ENCODE results near the gene BLOC1S4. TPM values are rescaled to one million over a fixed set of nuclear protein-coding genes. Genes with fewer than 3 reads are reported as not detected.
A peak's percentile ranks its signal among the peaks of the same experiment; 100 is the strongest.
"Not testable (repeated sequence)": the region's sequence is repeated elsewhere in the genome, so short reads cannot be mapped to it uniquely, and the experiment has no call there.

BLOC1S4 gene
- total RNA-seq, 1 donor from 2014 or later = 20.9 TPM

DNA sequence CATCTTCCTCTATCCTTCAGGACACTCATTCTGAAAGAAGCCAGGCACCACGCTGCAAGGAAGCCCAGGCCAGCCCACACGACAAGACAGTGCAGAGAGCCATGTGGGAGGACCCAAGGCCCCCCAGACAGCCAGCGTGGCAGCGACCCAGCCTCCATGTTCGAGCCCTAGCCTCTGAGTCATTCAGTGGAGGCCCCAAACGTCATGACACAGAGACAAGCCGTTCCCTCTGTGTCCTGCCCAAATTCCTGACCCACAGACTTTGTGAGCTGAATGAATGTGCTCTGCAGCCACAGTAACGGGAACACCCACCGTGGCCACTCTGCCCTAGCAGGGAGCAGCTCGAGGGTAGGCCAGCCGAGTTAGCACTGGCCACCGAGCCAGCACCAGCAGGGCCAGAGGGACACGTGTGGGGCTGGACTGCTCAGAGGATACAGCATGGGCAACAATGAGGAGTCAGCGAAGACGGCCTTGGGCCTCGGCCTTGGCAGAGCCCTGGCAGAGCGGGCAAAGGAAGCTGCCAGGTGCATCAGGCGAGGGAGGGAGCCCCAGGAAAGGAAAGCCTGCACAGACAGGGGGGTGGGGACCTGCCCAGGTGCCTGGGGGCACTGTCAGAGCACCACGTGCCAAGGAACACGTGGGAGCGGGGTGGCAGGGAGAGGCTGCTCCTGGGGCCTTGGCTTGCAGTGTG lies 8.6 kb downstream of the BLOC1S4 start:
- H3K4me3 Mint-ChIP-seq (ENCODE audit: unreplicated experiment) = peak overlapping the region; percentile 60

DNA sequence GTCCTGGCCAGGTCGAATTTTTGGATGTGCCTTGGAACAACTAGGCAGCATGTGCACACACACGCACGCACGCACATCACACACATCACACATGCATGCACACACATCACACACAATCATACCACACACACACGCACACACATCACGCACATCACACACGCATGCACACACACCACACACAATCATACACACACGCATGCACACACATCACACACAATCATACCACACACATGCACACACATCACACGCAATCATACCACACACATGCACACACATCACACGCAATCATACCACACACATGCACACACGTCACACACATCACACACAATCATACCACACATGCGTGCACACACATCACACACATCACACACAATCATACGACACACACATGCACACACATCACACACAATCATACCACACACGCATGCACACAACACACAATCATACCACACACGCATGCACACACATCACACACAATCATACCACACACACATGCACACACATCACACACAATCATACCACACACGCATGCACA lies 9.5 kb downstream of the BLOC1S4 start:
- not testable (repeated sequence) for H3K27me3 Mint-ChIP-seq (ENCODE audit: unreplicated experiment); H3K27ac Mint-ChIP-seq (ENCODE audit: unreplicated experiment); H3K9me3 Mint-ChIP-seq (ENCODE audit: unreplicated experiment); H3K36me3 Mint-ChIP-seq (ENCODE audit: low read depth, unreplicated experiment); H3K4me3 Mint-ChIP-seq (ENCODE audit: unreplicated experiment); H3K4me1 Mint-ChIP-seq (ENCODE audit: unreplicated experiment); DNase-seq (ENCODE audit: low spot score)

More for the DNA sequence above, 8.6 kb downstream of the BLOC1S4 start:
- no peak overlapping the region for H3K27ac Mint-ChIP-seq (ENCODE audit: unreplicated experiment)
- H3K36me3 Mint-ChIP-seq (ENCODE audit: low read depth, unreplicated experiment) = no peaks in the 10 kb centered on the region
- H3K4me1 Mint-ChIP-seq (ENCODE audit: unreplicated experiment) = no peaks in the 10 kb centered on the region
- no peak for DNase-seq (ENCODE audit: low spot score)
- H3K27me3 Mint-ChIP-seq (ENCODE audit: unreplicated experiment) = peaks cover 9% of the 10 kb centered on the region
- TF ChIP-seq, protein P1, sequence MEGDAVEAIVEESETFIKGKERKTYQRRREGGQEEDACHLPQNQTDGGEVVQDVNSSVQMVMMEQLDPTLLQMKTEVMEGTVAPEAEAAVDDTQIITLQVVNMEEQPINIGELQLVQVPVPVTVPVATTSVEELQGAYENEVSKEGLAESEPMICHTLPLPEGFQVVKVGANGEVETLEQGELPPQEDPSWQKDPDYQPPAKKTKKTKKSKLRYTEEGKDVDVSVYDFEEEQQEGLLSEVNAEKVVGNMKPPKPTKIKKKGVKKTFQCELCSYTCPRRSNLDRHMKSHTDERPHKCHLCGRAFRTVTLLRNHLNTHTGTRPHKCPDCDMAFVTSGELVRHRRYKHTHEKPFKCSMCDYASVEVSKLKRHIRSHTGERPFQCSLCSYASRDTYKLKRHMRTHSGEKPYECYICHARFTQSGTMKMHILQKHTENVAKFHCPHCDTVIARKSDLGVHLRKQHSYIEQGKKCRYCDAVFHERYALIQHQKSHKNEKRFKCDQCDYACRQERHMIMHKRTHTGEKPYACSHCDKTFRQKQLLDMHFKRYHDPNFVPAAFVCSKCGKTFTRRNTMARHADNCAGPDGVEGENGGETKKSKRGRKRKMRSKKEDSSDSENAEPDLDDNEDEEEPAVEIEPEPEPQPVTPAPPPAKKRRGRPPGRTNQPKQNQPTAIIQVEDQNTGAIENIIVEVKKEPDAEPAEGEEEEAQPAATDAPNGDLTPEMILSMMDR (IDR thresholded peaks at IDR 0.05; ENCODE audit: unreplicated experiment) = no peak
- H3K9me3 Mint-ChIP-seq (ENCODE audit: unreplicated experiment) = no peaks in the 10 kb centered on the region

DNA sequence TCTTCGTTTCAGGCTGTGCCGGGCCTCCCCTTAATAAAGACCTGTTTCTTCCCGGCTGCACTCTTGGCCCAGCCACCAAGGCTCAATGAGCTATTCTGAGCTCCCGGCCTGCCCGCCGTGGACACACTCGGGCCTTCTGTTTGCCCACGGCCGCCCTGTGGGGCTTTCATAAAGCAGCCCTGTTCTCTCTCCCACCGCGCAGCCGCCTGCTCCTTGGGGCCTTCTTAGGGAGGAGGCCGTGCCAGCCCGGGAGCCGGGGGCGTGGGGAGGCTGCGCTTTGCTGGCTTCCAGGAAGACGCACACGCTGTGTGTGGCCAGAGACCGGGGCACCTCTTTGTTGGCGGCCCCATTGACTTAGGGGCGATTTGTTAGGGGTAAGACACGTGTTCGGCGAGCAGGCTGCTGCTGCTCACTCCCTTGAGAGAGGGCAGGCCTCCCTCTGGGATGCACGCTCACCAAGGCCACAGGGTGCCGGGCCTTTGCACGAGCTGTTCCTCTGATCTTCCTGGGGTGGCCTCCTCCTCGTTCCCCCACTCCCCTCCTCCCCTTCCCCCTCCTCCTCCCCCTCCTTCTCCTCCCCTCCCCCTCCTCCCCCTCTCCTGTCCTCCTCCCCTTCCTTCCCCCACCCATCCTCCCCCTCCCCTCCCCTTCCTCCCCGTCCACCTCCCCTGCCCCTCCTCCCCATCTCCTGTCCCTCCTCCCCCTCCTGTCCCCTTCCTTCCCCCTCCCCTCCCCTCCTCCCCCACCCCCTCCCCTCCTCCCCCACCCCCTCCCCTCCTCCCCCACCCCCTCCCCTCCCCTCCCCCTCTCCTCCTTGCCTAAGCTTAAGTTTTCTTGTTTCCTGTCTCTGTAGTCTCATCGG lies 11.3 kb downstream of the BLOC1S4 start:
- Mint-ChIP-seq H3K27ac (ENCODE audit: unreplicated experiment) (no peak overlapping the region), H3K4me1 (ENCODE audit: unreplicated experiment) (no peaks in the 10 kb centered on the region), H3K27me3 (ENCODE audit: unreplicated experiment) (peaks cover 9% of the 10 kb centered on the region), H3K9me3 (ENCODE audit: unreplicated experiment) (no peaks in the 10 kb centered on the region), H3K4me3 (ENCODE audit: unreplicated experiment) (no peak overlapping the region), H3K36me3 (ENCODE audit: low read depth, unreplicated experiment) (no peaks in the 10 kb centered on the region)
- DNase-seq (ENCODE audit: low spot score) = no peak
- TF ChIP-seq, protein P1 (IDR thresholded peaks at IDR 0.05; ENCODE audit: unreplicated experiment) = no peak

DNA sequence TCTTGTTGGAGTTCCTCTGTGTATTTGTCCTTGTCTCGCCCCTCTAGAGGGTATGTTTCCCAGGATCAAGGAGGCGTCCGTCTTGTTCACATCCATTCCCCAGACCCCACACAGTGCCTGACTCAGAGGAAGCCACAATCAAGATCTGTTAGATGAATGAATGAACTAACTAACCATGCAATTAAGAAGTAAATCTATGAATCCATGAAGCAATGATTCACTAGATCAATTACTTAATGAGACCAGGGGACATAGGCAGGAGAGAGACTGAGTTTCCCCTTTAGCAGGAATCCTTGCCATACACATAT lies 11.9 kb downstream of the BLOC1S4 start:
- no peaks in the 10 kb centered on the region for H3K9me3 Mint-ChIP-seq (ENCODE audit: unreplicated experiment)
- TF ChIP-seq, protein P1 (IDR thresholded peaks at IDR 0.05; ENCODE audit: unreplicated experiment) = no peak
- no peaks in the 10 kb centered on the region for H3K4me1 Mint-ChIP-seq (ENCODE audit: unreplicated experiment)
- H3K27ac Mint-ChIP-seq (ENCODE audit: unreplicated experiment) = peak overlapping the region; percentile 48
- H3K4me3 Mint-ChIP-seq (ENCODE audit: unreplicated experiment) = no peak overlapping the region
- H3K27me3 Mint-ChIP-seq (ENCODE audit: unreplicated experiment) = peaks cover 9% of the 10 kb centered on the region
- DNase-seq (ENCODE audit: low spot score) = no peak
- no peaks in the 10 kb centered on the region for H3K36me3 Mint-ChIP-seq (ENCODE audit: low read depth, unreplicated experiment)

DNA sequence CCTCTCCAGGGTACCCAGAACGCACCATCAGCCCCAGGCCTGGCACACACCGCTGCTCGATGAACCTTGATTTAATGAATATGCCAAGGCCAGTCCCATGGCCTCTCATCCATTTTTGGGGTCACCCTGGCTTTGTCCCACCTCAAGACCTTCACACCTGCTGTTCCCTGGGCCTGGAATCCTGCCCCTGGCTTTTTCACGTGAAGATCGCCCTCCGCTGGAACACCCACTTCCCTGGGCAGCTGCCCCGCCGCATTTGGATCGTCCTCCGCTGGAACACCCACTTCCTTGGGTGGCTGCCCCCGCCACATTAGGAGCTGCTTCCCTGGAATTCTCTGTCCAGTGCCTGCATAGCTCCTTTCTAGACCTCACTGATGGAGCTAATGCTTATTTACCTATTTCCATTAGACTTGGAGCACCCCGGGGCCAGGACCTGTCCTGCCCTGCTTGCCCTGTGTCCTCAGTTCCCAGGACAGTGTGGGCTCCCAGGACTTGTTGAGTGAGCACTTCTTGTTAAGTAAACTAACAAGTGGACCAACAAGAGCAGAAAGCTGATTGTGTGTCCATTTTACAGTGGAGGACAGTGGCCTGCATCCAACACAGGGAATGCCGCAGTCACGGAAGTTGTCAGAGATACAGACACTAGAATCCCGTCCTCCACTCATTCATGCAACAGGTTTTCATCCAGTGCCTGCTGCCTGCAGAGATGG lies 12.5 kb downstream of the BLOC1S4 start:
- DNase-seq (ENCODE audit: low spot score) = no peak
- Mint-ChIP-seq H3K9me3 (ENCODE audit: unreplicated experiment) (no peaks in the 10 kb centered on the region), H3K4me3 (ENCODE audit: unreplicated experiment) (no peak overlapping the region), H3K36me3 (ENCODE audit: low read depth, unreplicated experiment) (no peaks in the 10 kb centered on the region), H3K27ac (ENCODE audit: unreplicated experiment) (no peak overlapping the region), H3K4me1 (ENCODE audit: unreplicated experiment) (no peaks in the 10 kb centered on the region), H3K27me3 (ENCODE audit: unreplicated experiment) (peaks cover 9% of the 10 kb centered on the region)
- TF ChIP-seq, protein P1 (IDR thresholded peaks at IDR 0.05; ENCODE audit: unreplicated experiment) = no peak
